ENCODE data around the gene UBE2QL1. TPM values are rescaled to one million over a fixed set of nuclear protein-coding genes. Genes with fewer than 3 reads are reported as not detected.

Gene UBE2QL1
- total RNA-seq, 4 donors from 2014 or later: 0.37 to 0.96 (median 0.64) TPM; not detected in 1

DNA sequence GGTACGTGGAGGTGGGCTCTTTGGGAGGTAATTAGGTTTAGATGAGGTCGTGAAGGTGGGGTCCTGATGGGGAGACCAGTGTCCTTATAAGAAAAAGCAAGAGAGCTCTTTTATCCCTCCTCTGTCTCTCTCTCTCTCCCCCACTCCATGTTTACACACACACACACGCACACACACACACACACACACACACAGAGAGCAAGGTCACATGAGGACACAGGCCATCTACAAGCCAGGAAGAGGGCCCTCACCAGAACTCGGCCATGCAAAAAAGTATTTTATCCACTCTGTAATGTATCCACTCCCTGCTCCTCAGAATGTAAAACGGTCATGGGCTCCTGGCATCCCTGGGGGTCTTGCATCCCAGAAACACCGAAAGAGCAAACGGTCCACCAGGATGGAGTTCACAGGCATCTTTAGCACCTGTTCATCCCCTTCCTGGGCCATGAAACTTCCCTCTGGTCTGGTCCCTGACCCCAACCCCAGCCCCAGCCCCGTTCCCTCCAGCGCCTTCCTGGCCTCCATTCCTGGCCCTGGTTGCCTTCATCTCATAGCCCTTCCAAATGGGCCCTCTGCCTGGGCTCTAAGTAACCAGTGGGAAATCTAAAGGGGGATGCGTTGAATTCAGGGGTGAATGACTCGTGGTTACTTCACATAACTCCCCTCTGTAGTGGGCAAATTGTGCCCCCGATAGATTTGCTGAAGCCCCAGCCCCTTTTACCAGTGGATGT, 95.3 kb downstream of the UBE2QL1 start:
- no peak for TF ChIP-seq EP300 (IDR thresholded peaks at IDR 0.05; ENCODE audit: low read depth)
- TF ChIP-seq, protein P1, sequence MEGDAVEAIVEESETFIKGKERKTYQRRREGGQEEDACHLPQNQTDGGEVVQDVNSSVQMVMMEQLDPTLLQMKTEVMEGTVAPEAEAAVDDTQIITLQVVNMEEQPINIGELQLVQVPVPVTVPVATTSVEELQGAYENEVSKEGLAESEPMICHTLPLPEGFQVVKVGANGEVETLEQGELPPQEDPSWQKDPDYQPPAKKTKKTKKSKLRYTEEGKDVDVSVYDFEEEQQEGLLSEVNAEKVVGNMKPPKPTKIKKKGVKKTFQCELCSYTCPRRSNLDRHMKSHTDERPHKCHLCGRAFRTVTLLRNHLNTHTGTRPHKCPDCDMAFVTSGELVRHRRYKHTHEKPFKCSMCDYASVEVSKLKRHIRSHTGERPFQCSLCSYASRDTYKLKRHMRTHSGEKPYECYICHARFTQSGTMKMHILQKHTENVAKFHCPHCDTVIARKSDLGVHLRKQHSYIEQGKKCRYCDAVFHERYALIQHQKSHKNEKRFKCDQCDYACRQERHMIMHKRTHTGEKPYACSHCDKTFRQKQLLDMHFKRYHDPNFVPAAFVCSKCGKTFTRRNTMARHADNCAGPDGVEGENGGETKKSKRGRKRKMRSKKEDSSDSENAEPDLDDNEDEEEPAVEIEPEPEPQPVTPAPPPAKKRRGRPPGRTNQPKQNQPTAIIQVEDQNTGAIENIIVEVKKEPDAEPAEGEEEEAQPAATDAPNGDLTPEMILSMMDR (IDR thresholded peaks at IDR 0.05): no peak
- TF ChIP-seq POLR2AphosphoS5 (IDR thresholded peaks at IDR 0.05): no peak
- no peak for TF ChIP-seq POLR2A (IDR thresholded peaks at IDR 0.05)
- intact Hi-C loops (cut with DNase I; ENCODE audit: low total_unique reads) (no loop called here), in situ Hi-C loops (cut with MboI; ENCODE audit: low pct_ligation_motif_present in 1 of 4, low pct_unique_long_range_greater_than_20kb in 1 of 4, low sequenced_read_pairs in 3 of 4) (no loop called here)
- WGBS, 2 donors (ENCODE audit: low coverage in 1 of 2): 68% methylated on average over 3 to 12 of the region's 12 CpGs
- Histone ChIP-seq H3K4me3 (no peak overlapping the region), H3K9me3 (no peaks in the 10 kb centered on the region), H3K27me3 (no peaks in the 10 kb centered on the region), H3K36me3 (no peaks in the 10 kb centered on the region), H3K27ac (no peak overlapping the region), H3K4me1 (no peaks in the 10 kb centered on the region)
- DNase-seq: no peak

Other genes with a start within 250 kb of the UBE2QL1 start
- 10 to 100 TPM in 3 of 4 donors, 1 to 10 TPM in 1; 9.4 to 25.1 (median 19.6) TPM for gene MED10, start 70.3 kb upstream of the UBE2QL1 start, total RNA-seq
- 10 to 100 TPM; 29.9 to 77.1 (median 51.7) TPM for gene NSUN2, start 184.2 kb downstream of the UBE2QL1 start, total RNA-seq
- gene SRD5A1, start 184.6 kb downstream of the UBE2QL1 start, total RNA-seq: 10 to 100 TPM in 3 of 4 donors, 1 to 10 TPM in 1; 9.0 to 79.8 (median 17.0) TPM

All from transverse colon (tissue), 4 donors.